ENCODE measurements around the gene FMN2.

- TF ChIP-seq CTCF (IDR thresholded peaks at IDR 0.05), result no peak
- no peak for TF ChIP-seq EZH2 (IDR thresholded peaks at IDR 0.05)
- no peak for TF ChIP-seq EZH2phosphoT487 (IDR thresholded peaks at IDR 0.05)
Observed at GRCh38 chr1:240164742-240165141, 73.1 kb downstream of the FMN2 start.
